Aorta (tissue), 5 donors: ENCODE data around the gene PRPF19. TPM values are rescaled to one million over a fixed set of nuclear protein-coding genes. Genes with fewer than 3 reads are reported as not detected.

Experiments
- ATAC-seq: fragments of 200-7000 bp; cut with Tn5 transposase; one replicate; pipeline ENCODE4 v1.9.1; 2022; ENCODE audit warnings: moderate library complexity; ENCODE audit not compliant: low FRiP score
- DNase-seq, 2 donors: peaks; one replicate each; pipeline ENCODE4 v3.0.0-alpha.2; 2020
- H3K27ac ChIP-seq, 2 donors: one replicate each; pipeline ENCODE4 v1.5.1; 2013; ENCODE audit warnings: low read length in 2 of 2, mild to moderate bottlenecking in 2 of 2, moderate library complexity in 2 of 2, control low read depth in 1 of 2, inconsistent platforms in 1 of 2, low read depth in 1 of 2
- H3K27me3 ChIP-seq, 2 donors: one replicate each; pipeline ENCODE4 v1.6.1; 2013; ENCODE audit warnings: control low read depth in 1 of 2, low read length in 1 of 2, mild to moderate bottlenecking in 1 of 2, moderate library complexity in 1 of 2; ENCODE audit not compliant: insufficient read depth in 2 of 2, control insufficient read depth in 1 of 2
- H3K36me3 ChIP-seq, 2 donors: one replicate each; pipeline ENCODE4 v1.6.1; 2013; ENCODE audit warnings: control low read depth in 1 of 2, low read length in 1 of 2, mild to moderate bottlenecking in 1 of 2; ENCODE audit not compliant: insufficient read depth in 2 of 2, control insufficient read depth in 1 of 2
- H3K4me1 ChIP-seq, 2 donors: one replicate each; pipeline ENCODE4 v1.6.1; 2013; ENCODE audit warnings: low read length in 2 of 2, control low read depth in 1 of 2, mild to moderate bottlenecking in 1 of 2, moderate library complexity in 1 of 2; ENCODE audit not compliant: insufficient read depth in 2 of 2, control insufficient read depth in 1 of 2
- H3K4me3 ChIP-seq, 2 donors: one replicate each; pipeline ENCODE4 v1.5.1; 2013; ENCODE audit warnings: low read length in 2 of 2, control low read depth in 1 of 2, mild to moderate bottlenecking in 1 of 2
- H3K9me3 ChIP-seq: one replicate; pipeline ENCODE4 v1.6.1; 2013; ENCODE audit warnings: mild to moderate bottlenecking, low read length; ENCODE audit not compliant: control insufficient read depth
- WGBS, 2 donors: extraction: QIAGEN DNeasy Blood & Tissue Kit; methylation state at CpG; one replicate each; pipeline ENCODE4 v1.1.7; 2013; 5-methylcytosine and 5-hydroxymethylcytosine counted together
- intact Hi-C, 2 donors: fragments of 100-400 bp; cut with DNase I; formaldehyde crosslinking; loops; one replicate each; pipeline versions ENCODE4 v1.14.2 to v1.15.0; 2022
- polyA plus RNA-seq, 2 donors: library from polyadenylated mRNA; stranded (reverse); fragments of 200-250 nt; gene quantifications; one replicate each; pipeline ENCODE4 v1.2.3, GENCODE V29; 2013
- total RNA-seq, 2 donors: library from RNA; stranded (reverse); fragmentation: NEBNext Ultra II Directional; extraction: Animal tissue kit (Norgen Biotek cat#: 25700); gene quantifications; one replicate each; pipeline ENCODE4 v1.2.1, GENCODE V29; 2021
- donor health status: healthy with polysubstance abuse.
- donor health status: Bipolar disorder and iron deficiency.
- donor health status: DM: no; HTN: no; CAD: no.
- donor health status: DM: no; HTN: no; CAD: no.
- donor health status: DM: yes; HTN: yes; CAD: no.

The PRPF19 gene
- total and polyA plus RNA-seq, 4 donors = 31.3 to 55.6 (median 43.5) TPM

- ATAC-seq (no peak), DNase-seq (peak in 1 of 2 donors; percentile 60)
- Histone ChIP-seq H3K36me3 (no peaks in the 10 kb centered on the region), H3K4me1 (no peaks in the 10 kb centered on the region), H3K27ac (no peak overlapping the region), H3K4me3 (no peak overlapping the region), H3K27me3 (no peaks in the 10 kb centered on the region), H3K9me3 (no peaks in the 10 kb centered on the region)
- intact Hi-C loops = no loop called here
- WGBS, 2 donors = 78 to 79% methylated on average over 8 of the region's 8 CpGs
Observed at GRCh38 chr11:60858236-60858635, 48.1 kb downstream of the PRPF19 start.

GRCh38 chr11:60857378-60858232, 48.8 kb downstream of the PRPF19 start:
- no peak overlapping the region for H3K27ac ChIP-seq
- no peaks in the 10 kb centered on the region for H3K9me3 ChIP-seq
- 85 to 89% methylated on average over 5 of the region's 5 CpGs for WGBS, 2 donors
- no peak overlapping the region for H3K4me3 ChIP-seq
- intact Hi-C loops = no loop called here
- no peaks in the 10 kb centered on the region for H3K27me3 ChIP-seq
- ATAC-seq = no peak
- H3K4me1 ChIP-seq = no peaks in the 10 kb centered on the region
- no peaks in the 10 kb centered on the region for H3K36me3 ChIP-seq
- peak in 1 of 2 donors; percentile 27 for DNase-seq

- no peaks in the 10 kb centered on the region for H3K9me3 ChIP-seq
- ATAC-seq (no peak), DNase-seq (peak in 1 of 2 donors; percentile 57)
- H3K4me3 ChIP-seq = no peak within 1 kb of the TSS
- H3K4me1 ChIP-seq = no peaks in the 10 kb centered on the region
- WGBS, 2 donors = 45% methylated on average over 14 of the region's 14 CpGs
- H3K27ac ChIP-seq = no peak within 1 kb of the TSS
- peaks cover 0 to 2% of the 10 kb centered on the region in 2 donors for H3K36me3 ChIP-seq
- H3K27me3 ChIP-seq = no peaks in the 10 kb centered on the region
- intact Hi-C loops = no loop called here
Observed at GRCh38 chr11:60855726-60856633, 50.4 kb downstream of the PRPF19 start, which contains the start of gene PTGDR2. PTGDR2 (minus strand) TSS chr11:60855950; CDS start chr11:60853722, 2,228 bp downstream.

- no peaks in the 10 kb centered on the region for H3K4me1 ChIP-seq
- ATAC-seq (no peak), DNase-seq (peak in 1 of 2 donors; percentile 42)
- intact Hi-C loops = no loop called here
- H3K36me3 ChIP-seq = peaks cover 0 to 4% of the 10 kb centered on the region in 2 donors
- WGBS, 2 donors = 49 to 55% methylated on average over 8 of the region's 8 CpGs
- no peak overlapping the region for H3K27ac ChIP-seq
- H3K27me3 ChIP-seq = no peaks in the 10 kb centered on the region
- H3K4me3 ChIP-seq = no peak overlapping the region
- H3K9me3 ChIP-seq = no peaks in the 10 kb centered on the region
Observed at GRCh38 chr11:60854847-60855725, 51.3 kb downstream of the PRPF19 start.

DNA sequence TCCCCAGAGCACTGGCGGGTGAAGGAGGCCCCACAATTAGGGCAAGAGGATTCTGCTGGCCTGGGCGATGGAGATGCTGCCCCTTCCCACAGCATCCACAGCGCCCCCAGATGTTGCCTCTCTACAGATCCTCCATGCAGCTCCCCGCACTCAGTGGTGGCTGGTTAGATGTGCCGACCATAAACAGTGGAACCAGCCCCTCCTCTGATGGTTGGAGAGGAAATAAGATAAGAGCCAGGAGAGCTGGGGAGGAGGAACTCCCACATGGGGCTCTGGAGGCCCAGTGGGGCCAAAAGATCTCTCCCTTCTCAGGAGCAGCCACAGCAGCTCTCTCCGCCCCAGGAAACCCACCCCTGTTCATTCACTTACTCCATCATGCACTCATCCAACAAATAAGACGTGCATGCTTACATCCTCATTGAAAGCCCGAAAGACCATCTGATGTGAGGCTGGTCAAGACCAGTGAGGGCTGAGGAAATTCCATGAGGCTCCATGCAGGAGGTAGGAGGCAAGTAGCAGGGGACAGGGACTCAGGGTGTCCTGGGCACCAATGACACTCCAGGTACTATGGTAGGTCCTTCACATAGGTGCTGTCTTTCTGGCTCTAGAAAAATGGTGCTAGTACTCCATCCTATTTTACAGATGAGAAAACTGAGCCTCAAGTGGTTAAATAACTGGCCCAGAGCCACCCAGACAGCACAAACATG, 52.1 kb downstream of the PRPF19 start:
- H3K9me3 ChIP-seq = no peaks in the 10 kb centered on the region
- H3K4me3 ChIP-seq = no peak overlapping the region
- H3K36me3 ChIP-seq = peaks cover 0 to 4% of the 10 kb centered on the region in 2 donors
- H3K4me1 ChIP-seq = no peaks in the 10 kb centered on the region
- H3K27ac ChIP-seq = no peak overlapping the region
- DNase-seq (peak in 1 of 2 donors; percentile 49), ATAC-seq (no peak)
- H3K27me3 ChIP-seq = no peaks in the 10 kb centered on the region
- WGBS, 2 donors = 83 to 85% methylated on average over 8 of the region's 8 CpGs
- intact Hi-C loops = no loop called here

- Histone ChIP-seq H3K27me3 (no peaks in the 10 kb centered on the region), H3K4me1 (no peaks in the 10 kb centered on the region), H3K9me3 (no peaks in the 10 kb centered on the region), H3K36me3 (peaks cover 0 to 6% of the 10 kb centered on the region in 2 donors), H3K27ac (no peak overlapping the region), H3K4me3 (no peak overlapping the region)
- ATAC-seq = no peak
- DNase-seq = no peak
- intact Hi-C loops = no loop called here
- WGBS, 2 donors = 75 to 76% methylated on average over 67 to 68 of the region's 68 CpGs
Observed at GRCh38 chr11:60852982-60853950, 53.1 kb downstream of the PRPF19 start.
